Retina (tissue), 1 donor: ENCODE data around the gene FAM171A1.

ENCODE experiments used
- DNase-seq: peaks from one replicate; pipeline ENCODE4 v3.0.0-alpha.2; 2016

FAM171A1 gene

DNA sequence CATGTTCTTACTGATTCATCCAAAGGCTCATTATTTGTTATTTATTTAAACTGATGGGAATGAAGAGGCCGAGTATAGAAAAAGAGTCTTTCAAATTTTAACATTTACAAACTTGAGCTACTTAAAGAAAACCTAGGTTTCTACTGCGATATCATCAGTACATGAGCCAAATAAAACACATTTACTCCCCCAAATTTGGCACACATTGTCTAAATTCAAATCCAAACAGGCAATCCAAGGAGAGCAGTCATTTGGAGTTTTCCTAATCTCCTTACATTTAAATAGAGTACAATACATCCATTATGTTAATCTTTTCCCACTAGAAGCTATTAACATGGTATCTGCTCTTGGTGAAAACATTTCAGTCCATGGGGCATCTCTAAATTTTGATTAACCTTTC lies 204.8 kb downstream of the FAM171A1 start:
- no peak for DNase-seq

DNA sequence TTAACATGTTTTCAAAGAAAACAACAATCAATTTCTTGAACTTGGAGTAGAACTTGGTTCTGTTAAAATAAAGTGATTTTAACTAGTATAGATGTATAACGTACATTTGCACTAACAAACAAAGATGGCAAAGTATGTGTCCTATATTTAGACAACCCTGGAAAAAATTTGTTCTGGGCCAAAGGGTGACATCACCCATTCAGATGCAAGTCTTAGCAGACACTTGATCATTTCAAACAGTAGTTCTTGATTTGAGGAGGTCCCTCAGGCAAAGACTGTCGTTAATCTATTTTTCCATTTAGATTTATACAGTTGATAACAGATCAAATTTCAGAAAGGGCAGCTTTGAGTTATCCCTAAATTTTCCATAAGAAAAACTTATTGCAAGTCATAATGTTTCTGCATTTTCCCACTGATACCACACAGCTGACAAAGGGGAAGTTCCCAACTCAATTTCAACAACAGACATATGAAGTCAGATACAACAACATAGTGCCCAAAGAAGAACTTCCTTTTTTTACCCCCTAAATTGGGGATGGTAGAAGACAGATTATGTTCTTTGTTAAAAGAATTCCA lies 207.7 kb downstream of the FAM171A1 start:
- no peak for DNase-seq
